NCI-H2029 treated with DMSO at 0.1 percent for 48 hours (cell line): ENCODE data around the gene OR2T27.
"Not testable (repeated sequence)": the region's sequence is repeated elsewhere in the genome, so short reads cannot be mapped to it uniquely, and the experiment has no call there.

ENCODE experiments used
- DNase-seq: peaks from one replicate; lab custom pipeline; 2025; lab: John Stamatoyannopoulos, UW

Gene OR2T27

GRCh38 chr1:248655354-248655753 is at the start of gene OR2T27:
Gene OR2T27 (minus strand): TSS chr1:248655528. CDS start chr1:248650884, 4,644 bp downstream.
- not testable (repeated sequence) for DNase-seq

GRCh38 chr1:248704606-248705005 is 49.3 kb upstream of the OR2T27 start:
- DNase-seq, result no peak

GRCh38 chr1:248703674-248704073 is 48.3 kb upstream of the OR2T27 start:
- no peak for DNase-seq

- DNase-seq, result no peak
These were observed 47.4 kb upstream of the OR2T27 start, which contains the start of gene OR14I1 for GRCh38 chr1:248702714-248703113. Gene OR14I1 (minus strand): TSS chr1:248702766.

- DNase-seq, result no peak
These were observed 43.8 kb upstream of the OR2T27 start for GRCh38 chr1:248699099-248699498.

- no peak for DNase-seq
These were observed 42.6 kb upstream of the OR2T27 start for GRCh38 chr1:248697907-248698306.

GRCh38 chr1:248696774-248697173 is 41.4 kb upstream of the OR2T27 start:
- no peak for DNase-seq

- DNase-seq, result no peak
These were observed 40.9 kb upstream of the OR2T27 start for GRCh38 chr1:248696261-248696660.

- DNase-seq, result no peak
These were observed 40.3 kb upstream of the OR2T27 start for GRCh38 chr1:248695451-248696132.

- no peak for DNase-seq
These were observed 36.3 kb upstream of the OR2T27 start for GRCh38 chr1:248691567-248692155.

GRCh38 chr1:248688527-248689298 is 33.4 kb upstream of the OR2T27 start:
- no peak for DNase-seq

- no peak for DNase-seq
These were observed 31.5 kb upstream of the OR2T27 start for GRCh38 chr1:248686815-248687214.

GRCh38 chr1:248681651-248682050 is 26.3 kb upstream of the OR2T27 start:
- no peak for DNase-seq

GRCh38 chr1:248670003-248670402 is 14.7 kb upstream of the OR2T27 start:
- no peak for DNase-seq

GRCh38 chr1:248663453-248664328 is 8.4 kb upstream of the OR2T27 start:
- DNase-seq, result not testable (repeated sequence)

GRCh38 chr1:248656797-248657196 is 1.5 kb upstream of the OR2T27 start:
- not testable (repeated sequence) for DNase-seq

- DNase-seq, result not testable (repeated sequence)
These were observed 6.4 kb downstream of the OR2T27 start for GRCh38 chr1:248648770-248649536.

GRCh38 chr1:248645178-248645577 is 10.2 kb downstream of the OR2T27 start, which contains the start of gene OR2T35:
Gene OR2T35 (minus strand): TSS chr1:248645278. CDS start chr1:248639258, 6,020 bp downstream.
- DNase-seq, result not testable (repeated sequence)

- not testable (repeated sequence) for DNase-seq
These were observed 12.2 kb downstream of the OR2T27 start for GRCh38 chr1:248642971-248643651.

- DNase-seq, result not testable (repeated sequence)
These were observed 13.7 kb downstream of the OR2T27 start for GRCh38 chr1:248641583-248641982.
